Activated CD8-positive, alpha-beta T cell treated with anti-CD3 and anti-CD28 coated beads for 36 hours (primary cell): ENCODE measurements around the gene MACIR. TPM values are rescaled to one million over a fixed set of nuclear protein-coding genes. Genes with fewer than 3 reads are reported as not detected.

Source experiments
- ATAC-seq: fragments of 200-7000 bp; cut with Tn5 transposase; one replicate; pipeline ENCODE4 v1.10.0; 2021; ENCODE audit warnings: mild to moderate bottlenecking, moderate library complexity
- CTCF ChIA-PET: fragments of 350-600 bp; sonication (Branson Sonifier 250); formaldehyde crosslinking; loops from one replicate; lab custom pipeline; 2021; ENCODE audit warnings: antibody characterized with exemption; lab: Charles Lee
- POLR2A ChIA-PET: fragments of 350-600 bp; sonication (Branson Sonifier 250); formaldehyde crosslinking; loops from one replicate; lab custom pipeline; 2021; ENCODE audit warnings: antibody characterized with exemption; lab: Charles Lee
- DNase-seq: peaks from one replicate; pipeline ENCODE4 v3.0.0-alpha.2; 2020
- H3K27ac Mint-ChIP-seq: one replicate; pipeline ENCODE4 v1.8.0; 2021; ENCODE audit warnings: mild to moderate bottlenecking, mixed read lengths
- H3K27me3 Mint-ChIP-seq: one replicate; pipeline ENCODE4 v1.8.0; 2021; ENCODE audit warnings: mixed read lengths
- H3K36me3 Mint-ChIP-seq: one replicate; pipeline ENCODE4 v1.8.0; 2021; ENCODE audit warnings: low read depth, mixed read lengths
- H3K4me1 Mint-ChIP-seq: one replicate; pipeline ENCODE4 v1.8.0; 2021; ENCODE audit warnings: low read depth, mixed read lengths
- H3K4me3 Mint-ChIP-seq: one replicate; pipeline ENCODE4 v1.8.0; 2021; ENCODE audit warnings: mild to moderate bottlenecking, moderate library complexity, mixed read lengths
- H3K9me3 Mint-ChIP-seq: one replicate; pipeline ENCODE4 v1.8.0; 2021; ENCODE audit warnings: mixed read lengths
- intact Hi-C: fragments of 100-400 bp; cut with micrococcal nuclease; formaldehyde crosslinking; loops from one replicate; pipeline ENCODE4 v1.10.0; 2022
- total RNA-seq, 2 experiments: library from RNA; stranded (reverse); gene quantifications; one replicate each; pipeline ENCODE4 v1.2.3, GENCODE V29; 2021
- TF ChIP-seq, protein P1 (sequence below): fragments of 200-600 bp; IDR thresholded peaks from one replicate; pipeline ENCODE4 v1.8.0; 2022; ENCODE audit warnings: antibody characterized with exemption, mild to moderate bottlenecking

Gene MACIR
- total RNA-seq, 2 experiments from 2014 or later: 8.6 to 8.8 TPM

DNA sequence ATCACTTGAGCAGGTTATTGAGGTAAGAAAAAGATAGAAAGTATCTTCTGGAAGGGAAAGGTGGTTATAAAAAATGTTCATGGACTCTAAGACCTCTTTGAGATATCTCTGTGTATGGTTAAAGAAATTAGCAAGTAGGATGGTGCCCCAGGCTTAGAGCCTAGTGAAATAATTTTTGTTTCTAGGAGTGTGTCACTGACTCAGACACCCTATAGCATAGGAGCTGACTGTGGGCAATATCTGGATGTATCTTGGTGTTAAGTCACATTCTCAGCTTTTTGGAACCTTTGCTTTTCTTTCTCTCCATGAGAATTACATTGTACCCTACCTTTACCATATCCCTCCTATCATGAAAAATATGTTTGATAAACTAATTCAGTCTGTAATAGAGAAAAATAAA is 12.0 kb downstream of the MACIR start:
- ATAC-seq (no peak), DNase-seq (no peak)
- Mint-ChIP-seq H3K4me1 (peaks cover 16% of the 10 kb centered on the region), H3K27me3 (no peaks in the 10 kb centered on the region), H3K9me3 (no peaks in the 10 kb centered on the region), H3K4me3 (no peak overlapping the region), H3K27ac (no peak overlapping the region), H3K36me3 (peaks cover 5% of the 10 kb centered on the region)
- TF ChIP-seq, protein P1, sequence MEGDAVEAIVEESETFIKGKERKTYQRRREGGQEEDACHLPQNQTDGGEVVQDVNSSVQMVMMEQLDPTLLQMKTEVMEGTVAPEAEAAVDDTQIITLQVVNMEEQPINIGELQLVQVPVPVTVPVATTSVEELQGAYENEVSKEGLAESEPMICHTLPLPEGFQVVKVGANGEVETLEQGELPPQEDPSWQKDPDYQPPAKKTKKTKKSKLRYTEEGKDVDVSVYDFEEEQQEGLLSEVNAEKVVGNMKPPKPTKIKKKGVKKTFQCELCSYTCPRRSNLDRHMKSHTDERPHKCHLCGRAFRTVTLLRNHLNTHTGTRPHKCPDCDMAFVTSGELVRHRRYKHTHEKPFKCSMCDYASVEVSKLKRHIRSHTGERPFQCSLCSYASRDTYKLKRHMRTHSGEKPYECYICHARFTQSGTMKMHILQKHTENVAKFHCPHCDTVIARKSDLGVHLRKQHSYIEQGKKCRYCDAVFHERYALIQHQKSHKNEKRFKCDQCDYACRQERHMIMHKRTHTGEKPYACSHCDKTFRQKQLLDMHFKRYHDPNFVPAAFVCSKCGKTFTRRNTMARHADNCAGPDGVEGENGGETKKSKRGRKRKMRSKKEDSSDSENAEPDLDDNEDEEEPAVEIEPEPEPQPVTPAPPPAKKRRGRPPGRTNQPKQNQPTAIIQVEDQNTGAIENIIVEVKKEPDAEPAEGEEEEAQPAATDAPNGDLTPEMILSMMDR: no peak
- ChIA-PET CTCF (interaction anchor here (1.2 to 1.5 kb wide), 3 partner anchors 10 to 46 kb away, joined by 3 read pairs; partner anchors contain the start of gene MACIR), POLR2A (no interaction called here)
- intact Hi-C loops: no loop called here

GRCh38 chr5:103271570-103272289 is 13.2 kb downstream of the MACIR start:
- ChIA-PET CTCF (interaction anchor here (1.2 kb wide), 2 partner anchors 9 to 204 kb away, joined by 3 to 4 read pairs; no protein-coding TSS in a partner anchor), POLR2A (interaction anchor here (3.0 kb wide), 1 partner anchor 13 kb away, joined by 12 read pairs; the partner anchor contains the start of gene MACIR)
- intact Hi-C loops: no loop called here
- DNase-seq: no peak
- no peak overlapping the region for H3K27ac Mint-ChIP-seq
- no peaks in the 10 kb centered on the region for H3K9me3 Mint-ChIP-seq
- H3K4me1 Mint-ChIP-seq: peaks cover 16% of the 10 kb centered on the region
- H3K36me3 Mint-ChIP-seq: peaks cover 9% of the 10 kb centered on the region
- TF ChIP-seq, protein P1: no peak
- no peaks in the 10 kb centered on the region for H3K27me3 Mint-ChIP-seq
- no peak for ATAC-seq
- no peak overlapping the region for H3K4me3 Mint-ChIP-seq

- H3K27ac Mint-ChIP-seq: no peak overlapping the region
- no peaks in the 10 kb centered on the region for H3K9me3 Mint-ChIP-seq
- no peak for ATAC-seq
- POLR2A ChIA-PET: interaction anchor here (3.0 kb wide), 1 partner anchor 13 kb away, joined by 12 read pairs; the partner anchor contains the start of gene MACIR
- intact Hi-C loops: no loop called here
- no peak for DNase-seq
- H3K4me3 Mint-ChIP-seq: no peak overlapping the region
- TF ChIP-seq, protein P1: no peak
- H3K36me3 Mint-ChIP-seq: peaks cover 9% of the 10 kb centered on the region
- CTCF ChIA-PET: interaction anchor here (1.2 to 2.2 kb wide), 2 partner anchors 13 to 203 kb away, joined by 4 to 10 read pairs; partner anchors contain the start of gene MACIR
- H3K27me3 Mint-ChIP-seq: no peaks in the 10 kb centered on the region
- peaks cover 16% of the 10 kb centered on the region for H3K4me1 Mint-ChIP-seq
These were observed 13.8 kb downstream of the MACIR start for GRCh38 chr5:103272377-103272776.

- no peaks in the 10 kb centered on the region for H3K9me3 Mint-ChIP-seq
- intact Hi-C loops: no loop called here
- no peak overlapping the region for H3K27ac Mint-ChIP-seq
- H3K27me3 Mint-ChIP-seq: no peaks in the 10 kb centered on the region
- no peak for ATAC-seq
- POLR2A ChIA-PET: interaction anchor here (3.0 kb wide), 1 partner anchor 15 kb away, joined by 12 read pairs; the partner anchor contains the start of gene MACIR
- H3K4me3 Mint-ChIP-seq: no peak overlapping the region
- CTCF ChIA-PET: interaction anchor here (2.2 kb wide), 1 partner anchor 15 kb away, joined by 10 read pairs; the partner anchor contains the start of gene MACIR
- H3K36me3 Mint-ChIP-seq: peaks cover 7% of the 10 kb centered on the region
- peaks cover 16% of the 10 kb centered on the region for H3K4me1 Mint-ChIP-seq
- DNase-seq: no peak
- TF ChIP-seq, protein P1: no peak
These were observed 15.4 kb downstream of the MACIR start for GRCh38 chr5:103273952-103274351.

DNA sequence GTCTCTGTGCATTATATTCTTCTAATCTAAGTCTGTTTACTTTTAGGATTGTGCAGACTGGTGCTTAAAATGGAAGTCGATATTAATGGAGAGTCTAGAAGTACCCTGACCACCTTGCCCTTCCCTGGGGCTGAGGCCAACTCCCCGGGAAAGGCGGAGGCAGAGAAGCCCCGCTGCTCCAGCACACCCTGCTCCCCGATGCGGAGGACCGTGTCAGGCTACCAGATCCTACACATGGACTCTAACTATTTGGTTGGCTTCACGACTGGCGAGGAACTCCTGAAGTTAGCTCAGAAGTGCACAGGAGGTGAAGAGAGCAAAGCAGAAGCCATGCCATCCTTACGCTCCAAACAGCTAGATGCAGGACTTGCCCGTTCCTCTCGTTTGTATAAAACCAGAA is 17.3 kb downstream of the MACIR start:
- no peak overlapping the region for H3K4me3 Mint-ChIP-seq
- DNase-seq (no peak), ATAC-seq (no peak)
- peaks cover 5% of the 10 kb centered on the region for H3K36me3 Mint-ChIP-seq
- H3K27me3 Mint-ChIP-seq: no peaks in the 10 kb centered on the region
- no peak overlapping the region for H3K27ac Mint-ChIP-seq
- intact Hi-C loops: no loop called here
- ChIA-PET POLR2A (no interaction called here), CTCF (interaction anchor here (1.2 kb wide), 1 partner anchor 10 kb away, joined by 4 read pairs; no protein-coding TSS in a partner anchor)
- no peaks in the 10 kb centered on the region for H3K9me3 Mint-ChIP-seq
- H3K4me1 Mint-ChIP-seq: peaks cover 7% of the 10 kb centered on the region
- TF ChIP-seq, protein P1: no peak
